Mesenchymal stem cell (in vitro differentiated cells and primary cell): ENCODE measurements around the gene LSM4.

Experiments
- DNase-seq: peaks from one replicate; pipeline ENCODE4 v3.0.0-alpha.2; 2013
- H2AFZ ChIP-seq: one replicate; pipeline ENCODE4 v1.6.1; 2013; ENCODE audit warnings: low read depth, mild to moderate bottlenecking, control low read depth, inconsistent platforms, low read length, moderate library complexity
- H2AK5ac ChIP-seq: 2 replicates; pipeline ENCODE4 v1.6.1; 2013; ENCODE audit warnings: low read length, moderate library complexity, mild to moderate bottlenecking, inconsistent platforms; ENCODE audit not compliant: severe bottlenecking
- H2BK120ac ChIP-seq: one replicate; pipeline ENCODE4 v1.6.1; 2013; ENCODE audit warnings: low read depth, mild to moderate bottlenecking, inconsistent platforms, low read length, moderate library complexity
- H2BK12ac ChIP-seq, 2 experiments: one replicate each; pipeline ENCODE4 v1.6.1; 2013; ENCODE audit warnings: inconsistent platforms in 2 of 2, low read length in 2 of 2, mild to moderate bottlenecking in 2 of 2, moderate library complexity in 2 of 2, control low read depth in 1 of 2
- H2BK15ac ChIP-seq: one replicate; pipeline ENCODE4 v1.6.1; 2013; ENCODE audit warnings: mild to moderate bottlenecking, low read depth, inconsistent platforms; ENCODE audit not compliant: poor library complexity, severe bottlenecking
- H2BK5ac ChIP-seq: 2 replicates; pipeline ENCODE4 v1.6.1; 2013; ENCODE audit warnings: low read depth, mild to moderate bottlenecking, low read length, control low read depth, inconsistent platforms; ENCODE audit not compliant: poor library complexity, severe bottlenecking
- H3K14ac ChIP-seq, 2 experiments: one replicate each; pipeline ENCODE4 v1.6.1; 2013; ENCODE audit warnings: inconsistent platforms in 2 of 2, low read length in 2 of 2, control low read depth in 1 of 2, mild to moderate bottlenecking in 1 of 2, moderate library complexity in 1 of 2
- H3K18ac ChIP-seq, 2 experiments: one replicate each; pipeline ENCODE4 v1.6.1; 2013; ENCODE audit warnings: inconsistent platforms in 2 of 2, low read length in 2 of 2, control low read depth in 1 of 2, low read depth in 1 of 2, mild to moderate bottlenecking in 1 of 2
- H3K23ac ChIP-seq, 2 experiments: one replicate each; pipeline ENCODE4 v1.6.1; 2013; ENCODE audit warnings: inconsistent platforms in 2 of 2, low read length in 2 of 2, mild to moderate bottlenecking in 2 of 2, moderate library complexity in 2 of 2, control low read depth in 1 of 2
- H3K27ac ChIP-seq: 2 replicates; pipeline ENCODE4 v1.5.1; 2013; ENCODE audit warnings: mild to moderate bottlenecking, moderate library complexity, low read length, control low read depth, inconsistent platforms; ENCODE audit not compliant: poor library complexity, severe bottlenecking
- H3K27me3 ChIP-seq, 2 experiments: 2 replicates each; pipeline versions ENCODE4 v1.6.1 to v1.7.0; 2013; ENCODE audit warnings: low read length in 2 of 2, mild to moderate bottlenecking in 2 of 2, moderate library complexity in 2 of 2, control low read depth in 1 of 2, inconsistent platforms in 1 of 2; ENCODE audit not compliant: control insufficient read depth in 1 of 2, insufficient read depth in 1 of 2
- H3K36me3 ChIP-seq, 2 experiments: 2 replicates each; pipeline versions ENCODE4 v1.6.1 to v1.7.0; 2013; ENCODE audit warnings: low read length in 2 of 2, control low read depth in 1 of 2, inconsistent platforms in 1 of 2, low read depth in 1 of 2, mild to moderate bottlenecking in 1 of 2; ENCODE audit not compliant: insufficient read depth in 2 of 2, control insufficient read depth in 1 of 2
- H3K4ac ChIP-seq, 2 experiments: one replicate each; pipeline ENCODE4 v1.6.1; 2013; ENCODE audit warnings: inconsistent platforms in 2 of 2, low read length in 2 of 2, mild to moderate bottlenecking in 2 of 2, moderate library complexity in 2 of 2, control low read depth in 1 of 2, low read depth in 1 of 2
- H3K4me1 ChIP-seq: 2 replicates; pipeline ENCODE4 v1.6.1; 2013; ENCODE audit warnings: low read depth, low read length, control low read depth; ENCODE audit not compliant: control insufficient read depth, insufficient read depth
- H3K4me2 ChIP-seq: 2 replicates; pipeline ENCODE4 v1.6.1; 2013; ENCODE audit warnings: low read length, mild to moderate bottlenecking, inconsistent platforms; ENCODE audit not compliant: poor library complexity, severe bottlenecking
- H3K4me3 ChIP-seq, 2 experiments: 2 replicates each; pipeline versions ENCODE4 v1.5.1 to v1.7.0; 2013; ENCODE audit warnings: low read length in 2 of 2, mild to moderate bottlenecking in 2 of 2, control low read depth in 1 of 2, low read depth in 1 of 2; ENCODE audit not compliant: insufficient read depth in 1 of 2
- H3K79me1 ChIP-seq: replicated peaks from 2 replicates; pipeline ENCODE4 v1.6.1; 2013; ENCODE audit warnings: mild to moderate bottlenecking, control low read depth, low read length, inconsistent platforms; ENCODE audit not compliant: poor library complexity, severe bottlenecking
- H3K9ac ChIP-seq: 2 replicates; pipeline ENCODE4 v1.7.0; 2013; ENCODE audit warnings: mild to moderate bottlenecking, low read length, moderate library complexity
- H3K9me3 ChIP-seq: 2 replicates; pipeline ENCODE4 v1.7.0; 2013; ENCODE audit warnings: mild to moderate bottlenecking, low read length; ENCODE audit not compliant: control insufficient read depth
- H4K8ac ChIP-seq: one replicate; pipeline ENCODE4 v1.6.1; 2013; ENCODE audit warnings: inconsistent platforms, mild to moderate bottlenecking, low read length, moderate library complexity
- H4K91ac ChIP-seq: one replicate; pipeline ENCODE4 v1.6.1; 2013; ENCODE audit warnings: mild to moderate bottlenecking, low read length, inconsistent platforms
- WGBS: methylation state at CpG from one replicate; pipeline ENCODE4 v1.1.7; 2013; ENCODE audit warnings: mixed read lengths; 5-methylcytosine and 5-hydroxymethylcytosine counted together

Gene LSM4

GRCh38 chr19:18332917-18333530, 10.1 kb upstream of the LSM4 start:
- H2BK12ac ChIP-seq: no peak overlapping the region
- H3K4me3 ChIP-seq: no peak overlapping the region
- H4K91ac ChIP-seq: no peak overlapping the region
- no peak overlapping the region for H2AK5ac ChIP-seq
- H3K4ac ChIP-seq: no peak overlapping the region
- H3K18ac ChIP-seq: no peak overlapping the region
- H3K23ac ChIP-seq: no peak overlapping the region
- no peak overlapping the region for H3K27ac ChIP-seq
- no peaks in the 10 kb centered on the region for H3K36me3 ChIP-seq
- H3K4me1 ChIP-seq: peaks cover 7% of the 10 kb centered on the region
- no peaks in the 10 kb centered on the region for H3K9me3 ChIP-seq
- H3K79me1 ChIP-seq: peaks cover 2% of the 10 kb centered on the region
- no peak overlapping the region for H3K9ac ChIP-seq
- H3K14ac ChIP-seq: no peak overlapping the region
- H2BK15ac ChIP-seq: no peak overlapping the region
- no peak overlapping the region for H3K4me2 ChIP-seq
- no peak overlapping the region for H4K8ac ChIP-seq
- no peak overlapping the region for H2BK120ac ChIP-seq
- WGBS: 83% methylated on average over 15 of the region's 15 CpGs
- no peak overlapping the region for H2AFZ ChIP-seq
- no peak for DNase-seq
- peaks cover 0 to 2% of the 10 kb centered on the region in 2 experiments for H3K27me3 ChIP-seq
- no peak overlapping the region for H2BK5ac ChIP-seq

- Histone ChIP-seq H2BK12ac (no peak overlapping the region), H3K9me3 (no peaks in the 10 kb centered on the region), H3K4me2 (no peak overlapping the region), H3K36me3 (no peaks in the 10 kb centered on the region), H3K14ac (no peak overlapping the region), H2BK15ac (peak overlapping the region; percentile 7), H4K91ac (no peak overlapping the region), H3K4me3 (no peak overlapping the region), H3K4ac (no peak overlapping the region), H3K9ac (no peak overlapping the region), H3K4me1 (peaks cover 7% of the 10 kb centered on the region), H3K79me1 (peaks cover 2% of the 10 kb centered on the region), H2BK5ac (no peak overlapping the region), H3K18ac (no peak overlapping the region), H2AFZ (no peak overlapping the region), H2AK5ac (no peak overlapping the region), H3K27ac (no peak overlapping the region), H3K27me3 (no peaks in the 10 kb centered on the region), H3K23ac (no peak overlapping the region), H2BK120ac (no peak overlapping the region), H4K8ac (no peak overlapping the region)
- no peak for DNase-seq
- 88% methylated on average over 9 of the region's 9 CpGs for WGBS
These were observed 8.0 kb upstream of the LSM4 start for GRCh38 chr19:18330868-18331267.

GRCh38 chr19:18329035-18329376, 6.1 kb upstream of the LSM4 start:
- no peaks in the 10 kb centered on the region for H3K27me3 ChIP-seq
- H2BK12ac ChIP-seq: peak overlapping the region; percentile 34 to 78
- H3K4me2 ChIP-seq: peak overlapping the region; percentile 65
- H3K14ac ChIP-seq: peak overlapping the region in 1 of 2 experiments; percentile 27
- H3K9me3 ChIP-seq: no peaks in the 10 kb centered on the region
- H2AK5ac ChIP-seq: peak overlapping the region; percentile 58
- 80% methylated on average over 6 of the region's 6 CpGs for WGBS
- no peak overlapping the region for H2BK120ac ChIP-seq
- H3K79me1 ChIP-seq: peaks cover 2% of the 10 kb centered on the region
- no peak for DNase-seq
- H3K36me3 ChIP-seq: no peaks in the 10 kb centered on the region
- no peak overlapping the region for H4K91ac ChIP-seq
- no peak overlapping the region for H2AFZ ChIP-seq
- H3K18ac ChIP-seq: peak overlapping the region in 1 of 2 experiments; percentile 77
- H3K9ac ChIP-seq: peak overlapping the region; percentile 75
- peak overlapping the region; percentile 79 for H2BK5ac ChIP-seq
- H3K4me3 ChIP-seq: peak overlapping the region in 1 of 2 experiments; percentile 67
- peaks cover 10% of the 10 kb centered on the region for H3K4me1 ChIP-seq
- peak overlapping the region; percentile 13 for H4K8ac ChIP-seq
- H2BK15ac ChIP-seq: no peak overlapping the region
- H3K23ac ChIP-seq: peak overlapping the region in 1 of 2 experiments; percentile 24
- H3K4ac ChIP-seq: peak overlapping the region in 1 of 2 experiments; percentile 61
- H3K27ac ChIP-seq: peak overlapping the region; percentile 94

- no peaks in the 10 kb centered on the region for H3K36me3 ChIP-seq
- peak overlapping the region; percentile 58 for H2AK5ac ChIP-seq
- peak overlapping the region in 1 of 2 experiments; percentile 67 for H3K4me3 ChIP-seq
- no peak overlapping the region for H2BK120ac ChIP-seq
- WGBS: 0% methylated on average over 9 of the region's 9 CpGs
- peaks cover 2% of the 10 kb centered on the region for H3K79me1 ChIP-seq
- no peak overlapping the region for H4K8ac ChIP-seq
- peak; percentile 99 for DNase-seq
- no peaks in the 10 kb centered on the region for H3K27me3 ChIP-seq
- peak overlapping the region in 1 of 2 experiments; percentile 78 for H2BK12ac ChIP-seq
- peak overlapping the region; percentile 94 for H3K27ac ChIP-seq
- no peaks in the 10 kb centered on the region for H3K9me3 ChIP-seq
- peaks cover 10% of the 10 kb centered on the region for H3K4me1 ChIP-seq
- peak overlapping the region in 1 of 2 experiments; percentile 24 for H3K23ac ChIP-seq
- H3K14ac ChIP-seq: no peak overlapping the region
- no peak overlapping the region for H2BK5ac ChIP-seq
- H3K4ac ChIP-seq: peak overlapping the region in 1 of 2 experiments; percentile 79
- H2AFZ ChIP-seq: no peak overlapping the region
- peak overlapping the region; percentile 75 for H3K9ac ChIP-seq
- no peak overlapping the region for H2BK15ac ChIP-seq
- H3K4me2 ChIP-seq: peak overlapping the region; percentile 65
- peak overlapping the region; percentile 40 to 77 for H3K18ac ChIP-seq
- H4K91ac ChIP-seq: no peak overlapping the region
These were observed 5.6 kb upstream of the LSM4 start for GRCh38 chr19:18328340-18329034.
